HL-60/S4 (cell line): ENCODE data around the gene CAGE1.

ENCODE experiments used
- in situ Hi-C: fragments of 300-500 bp; cut with MboI; formaldehyde crosslinking; loops from 2 replicates; pipeline ENCODE4 v1.14.3; 2022; ENCODE audit warnings: low sequenced_read_pairs

CAGE1 gene

GRCh38 chr6:7312616-7313504 lies 76.7 kb downstream of the CAGE1 start, which contains the start of gene SSR1:
Gene SSR1, minus strand, starts transcription at chr6:7313199. Its CDS starts 79 bp downstream, at chr6:7313120.
- in situ Hi-C loops = no loop called here

GRCh38 chr6:7311917-7312615 lies 77.5 kb downstream of the CAGE1 start:
- in situ Hi-C loops = no loop called here

GRCh38 chr6:7311176-7311575 lies 78.4 kb downstream of the CAGE1 start:
- in situ Hi-C loops = no loop called here

DNA sequence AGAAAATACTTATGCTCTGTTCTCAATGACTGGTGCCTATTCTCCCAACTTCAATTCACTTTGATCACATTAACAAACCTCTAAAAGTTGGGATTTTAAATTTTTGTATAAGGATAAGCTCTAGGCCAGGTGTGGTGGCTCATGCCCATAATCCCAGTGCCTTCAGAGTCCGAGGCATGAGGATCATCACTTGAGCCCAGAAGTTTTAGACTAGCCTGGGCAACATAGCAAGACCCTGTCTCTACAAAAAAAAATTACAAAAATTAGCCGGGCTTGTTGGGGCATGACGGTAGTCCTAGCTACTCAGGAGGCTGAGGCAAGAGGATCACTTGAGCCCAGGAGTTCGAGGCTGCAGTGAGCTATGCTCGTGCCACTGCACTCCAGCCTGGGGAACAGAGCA lies 80.5 kb downstream of the CAGE1 start:
- in situ Hi-C loops = no loop called here

- in situ Hi-C loops = no loop called here
These were observed 82.0 kb downstream of the CAGE1 start for GRCh38 chr6:7307533-7307932.

- in situ Hi-C loops = no loop called here
These were observed 84.7 kb downstream of the CAGE1 start for GRCh38 chr6:7304821-7305220.

DNA sequence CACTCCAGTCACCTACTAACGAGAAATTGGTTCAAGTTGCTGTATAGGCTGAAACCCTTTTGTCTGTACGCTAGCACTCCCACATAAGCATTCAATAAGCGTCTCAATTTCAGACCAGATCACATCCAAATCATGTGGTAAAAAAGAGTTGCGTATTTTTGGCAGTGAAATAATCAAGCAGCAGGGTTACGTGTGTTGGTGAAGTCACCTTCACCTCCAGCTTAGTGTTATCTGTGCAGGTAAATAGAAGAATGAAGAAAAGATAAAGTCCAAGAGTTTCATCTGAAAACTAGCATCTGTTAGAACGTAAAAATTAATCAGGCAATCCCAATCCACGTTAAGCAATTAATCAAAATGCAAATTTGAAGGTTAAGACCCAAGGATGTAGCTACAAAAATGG lies 87.8 kb downstream of the CAGE1 start:
- in situ Hi-C loops = no loop called here

- in situ Hi-C loops = no loop called here
These were observed 88.6 kb downstream of the CAGE1 start for GRCh38 chr6:7300926-7301325.

- in situ Hi-C loops = loop anchor here (25.0 kb wide), 1 partner anchor 314 kb away; no protein-coding TSS in a partner anchor
These were observed 91.4 kb downstream of the CAGE1 start for GRCh38 chr6:7298113-7298512.

GRCh38 chr6:7296602-7297001 lies 92.9 kb downstream of the CAGE1 start:
- in situ Hi-C loops = loop anchor here (25.0 kb wide), 1 partner anchor 316 kb away; no protein-coding TSS in a partner anchor

DNA sequence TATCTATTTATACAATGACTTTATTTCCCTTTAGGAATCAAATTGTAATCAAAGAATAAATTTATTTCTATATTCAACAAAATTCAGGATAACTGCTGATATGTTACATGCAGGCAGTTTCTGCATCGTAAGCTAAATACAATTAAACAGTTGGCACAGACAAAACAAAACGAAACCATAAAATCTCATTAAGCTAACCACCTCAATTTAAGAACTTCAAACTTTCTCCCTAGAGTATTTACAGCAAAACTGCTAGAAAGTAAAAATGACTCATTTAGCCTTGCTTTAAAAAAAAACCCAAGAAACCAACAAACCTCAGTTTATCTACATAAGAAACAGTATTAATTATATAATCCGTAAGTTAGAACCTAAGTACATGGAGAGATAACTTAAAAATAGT lies 93.6 kb downstream of the CAGE1 start:
- in situ Hi-C loops = loop anchor here (25.0 kb wide), 1 partner anchor 316 kb away; no protein-coding TSS in a partner anchor

DNA sequence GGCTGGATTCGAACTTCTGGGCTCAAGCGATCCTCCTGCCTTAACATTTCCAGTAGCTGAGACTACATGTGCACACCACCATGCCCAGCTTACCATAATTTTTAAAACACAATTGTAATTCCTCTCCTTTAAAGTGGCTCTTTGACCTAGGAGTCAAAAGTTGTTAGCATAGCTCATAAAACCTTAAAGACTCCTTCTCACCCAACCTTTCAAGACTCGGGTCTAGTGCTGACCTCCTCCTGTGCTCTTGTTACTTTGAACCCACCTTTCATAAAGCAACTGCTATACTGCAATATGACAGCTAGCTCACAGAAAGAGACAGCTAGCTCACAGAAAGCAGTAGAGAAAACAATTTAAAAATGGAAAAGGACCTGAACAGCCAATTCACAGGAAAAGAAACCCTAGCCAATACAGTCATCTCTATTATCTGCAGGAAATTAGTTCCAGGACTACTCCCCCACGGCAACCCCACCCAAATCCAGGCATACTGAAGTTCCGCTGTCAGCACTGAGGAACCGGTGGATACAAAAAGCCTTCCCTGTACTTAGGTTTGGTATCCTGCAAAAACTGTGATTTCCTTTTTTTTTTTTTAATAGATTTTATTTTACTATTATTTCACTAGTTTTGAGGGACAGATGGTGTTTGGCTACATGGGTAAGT lies 96.8 kb downstream of the CAGE1 start:
- in situ Hi-C loops = loop anchor here (25.0 kb wide), 1 partner anchor 320 kb away; no protein-coding TSS in a partner anchor

DNA sequence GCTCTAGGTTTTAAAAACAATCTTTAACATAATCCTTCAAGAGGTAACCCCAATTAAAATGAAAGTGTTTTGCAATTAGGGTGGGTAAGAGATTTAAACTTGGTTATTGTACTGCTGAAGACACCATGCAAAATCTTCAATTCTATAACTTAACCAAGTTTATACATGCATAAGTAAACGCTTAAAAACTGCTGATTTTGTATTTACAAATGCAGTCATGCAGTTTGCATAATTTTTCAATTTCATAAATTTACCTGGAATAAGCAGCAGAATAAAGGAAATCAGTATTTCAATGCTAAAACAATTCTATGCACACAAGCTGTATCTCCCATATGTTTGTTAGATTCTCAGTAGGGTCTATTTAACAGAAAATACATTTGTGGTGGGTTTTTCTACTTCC lies 99.5 kb downstream of the CAGE1 start:
- in situ Hi-C loops = loop anchor here (25.0 kb wide), 1 partner anchor 322 kb away; no protein-coding TSS in a partner anchor

GRCh38 chr6:7285416-7285815 lies 104.1 kb downstream of the CAGE1 start:
- in situ Hi-C loops = loop anchor here (25.0 kb wide), 1 partner anchor 327 kb away; no protein-coding TSS in a partner anchor

- in situ Hi-C loops = loop anchor here (25.0 kb wide), 1 partner anchor 329 kb away; no protein-coding TSS in a partner anchor
These were observed 105.9 kb downstream of the CAGE1 start for GRCh38 chr6:7283676-7284075.

GRCh38 chr6:7282097-7282906 lies 107.2 kb downstream of the CAGE1 start:
- in situ Hi-C loops = loop anchor here (25.0 kb wide), 1 partner anchor 330 kb away; no protein-coding TSS in a partner anchor
